ENCODE results near the gene FAM89B.

Gene FAM89B

DNA sequence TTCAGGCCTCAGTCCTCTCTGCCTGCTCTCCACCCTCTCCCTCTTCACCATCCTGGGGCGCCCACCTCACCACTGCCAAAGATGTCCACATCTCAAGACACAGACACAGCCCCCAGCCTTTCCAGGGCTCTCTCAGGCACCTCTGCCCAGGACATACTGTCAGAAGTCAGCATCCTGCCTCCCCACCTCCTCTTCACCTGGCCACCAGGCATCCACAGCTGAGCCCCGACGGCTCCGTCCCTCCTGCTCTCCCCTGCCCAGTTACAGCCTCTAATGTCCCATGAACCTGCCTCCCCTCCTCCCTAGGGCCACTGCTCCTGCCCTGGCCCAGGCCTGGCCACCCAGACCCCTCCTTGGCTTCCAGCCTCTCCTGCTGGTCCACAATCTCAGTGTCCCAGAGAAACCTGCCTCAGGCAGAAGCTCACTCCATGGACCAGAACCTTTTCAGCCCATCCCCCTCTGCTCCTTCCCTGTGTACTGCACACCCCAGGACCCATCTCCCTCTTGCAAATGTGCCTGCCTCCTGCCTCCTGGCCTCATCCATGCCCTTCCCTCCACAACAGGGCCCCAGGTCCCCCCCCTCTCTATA lies 17.4 kb upstream of the FAM89B start:
- H3K4me3 ChIP-seq (ENCODE audit: severe bottlenecking), result no peak overlapping the region
- H3K36me3 ChIP-seq (ENCODE audit: low read depth), result peaks cover 3% of the 10 kb centered on the region; the same call in 1 of the 2 replicates
- TF ChIP-seq, protein P1, sequence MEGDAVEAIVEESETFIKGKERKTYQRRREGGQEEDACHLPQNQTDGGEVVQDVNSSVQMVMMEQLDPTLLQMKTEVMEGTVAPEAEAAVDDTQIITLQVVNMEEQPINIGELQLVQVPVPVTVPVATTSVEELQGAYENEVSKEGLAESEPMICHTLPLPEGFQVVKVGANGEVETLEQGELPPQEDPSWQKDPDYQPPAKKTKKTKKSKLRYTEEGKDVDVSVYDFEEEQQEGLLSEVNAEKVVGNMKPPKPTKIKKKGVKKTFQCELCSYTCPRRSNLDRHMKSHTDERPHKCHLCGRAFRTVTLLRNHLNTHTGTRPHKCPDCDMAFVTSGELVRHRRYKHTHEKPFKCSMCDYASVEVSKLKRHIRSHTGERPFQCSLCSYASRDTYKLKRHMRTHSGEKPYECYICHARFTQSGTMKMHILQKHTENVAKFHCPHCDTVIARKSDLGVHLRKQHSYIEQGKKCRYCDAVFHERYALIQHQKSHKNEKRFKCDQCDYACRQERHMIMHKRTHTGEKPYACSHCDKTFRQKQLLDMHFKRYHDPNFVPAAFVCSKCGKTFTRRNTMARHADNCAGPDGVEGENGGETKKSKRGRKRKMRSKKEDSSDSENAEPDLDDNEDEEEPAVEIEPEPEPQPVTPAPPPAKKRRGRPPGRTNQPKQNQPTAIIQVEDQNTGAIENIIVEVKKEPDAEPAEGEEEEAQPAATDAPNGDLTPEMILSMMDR (IDR thresholded peaks at IDR 0.05; ENCODE audit: poor library complexity, severe bottlenecking), result no peak
- ATAC-seq (ENCODE audit: low read depth), result no peak
- H3K9me3 ChIP-seq (ENCODE audit: severe bottlenecking), result no peaks in the 10 kb centered on the region
- peaks cover 38% of the 10 kb centered on the region for H3K4me1 ChIP-seq (ENCODE audit: insufficient read depth, poor library complexity, severe bottlenecking)
- DNase-seq (ENCODE audit: low spot score), result no peak
- H3K27me3 ChIP-seq (ENCODE audit: insufficient read depth, poor library complexity, severe bottlenecking), result no peaks in the 10 kb centered on the region
- peak overlapping the region; percentile 85 for H3K27ac ChIP-seq (ENCODE audit: poor library complexity, severe bottlenecking)

DNA sequence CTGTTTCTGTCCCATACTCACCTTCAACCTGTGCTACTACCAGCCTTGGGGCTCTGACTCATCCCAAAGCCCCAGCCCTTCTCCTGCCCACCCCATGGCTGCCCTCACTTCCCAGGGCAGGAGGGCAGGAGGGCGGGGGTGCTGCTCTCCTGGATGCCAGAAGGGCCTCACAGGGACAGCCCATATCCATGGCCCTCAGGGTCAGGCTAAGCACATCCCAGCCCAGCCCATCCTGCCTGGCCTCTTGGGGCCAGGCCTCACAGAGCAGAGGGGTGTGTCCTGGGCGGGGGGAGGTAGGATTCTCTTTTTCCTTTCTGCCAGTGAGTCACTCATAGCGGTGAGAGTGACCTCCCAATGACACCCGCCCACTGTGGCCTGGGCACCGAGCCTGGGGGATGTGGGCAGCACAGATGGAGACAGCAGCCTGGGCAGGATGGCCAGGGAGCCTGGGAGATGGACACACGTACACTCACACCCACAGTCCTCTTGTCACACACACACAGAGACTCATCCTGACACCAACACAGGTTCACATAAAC lies 16.6 kb upstream of the FAM89B start:
- no peaks in the 10 kb centered on the region for H3K36me3 ChIP-seq (ENCODE audit: low read depth)
- H3K27ac ChIP-seq (ENCODE audit: poor library complexity, severe bottlenecking), result peak overlapping the region; percentile 85
- TF ChIP-seq, protein P1 (IDR thresholded peaks at IDR 0.05; ENCODE audit: poor library complexity, severe bottlenecking), result no peak
- no peak overlapping the region for H3K4me3 ChIP-seq (ENCODE audit: severe bottlenecking)
- no peaks in the 10 kb centered on the region for H3K9me3 ChIP-seq (ENCODE audit: severe bottlenecking)
- H3K27me3 ChIP-seq (ENCODE audit: insufficient read depth, poor library complexity, severe bottlenecking), result no peaks in the 10 kb centered on the region
- peak; percentile 88 for DNase-seq (ENCODE audit: low spot score)
- H3K4me1 ChIP-seq (ENCODE audit: insufficient read depth, poor library complexity, severe bottlenecking), result peaks cover 46% of the 10 kb centered on the region
- ATAC-seq (ENCODE audit: low read depth), result peak; percentile 64

DNA sequence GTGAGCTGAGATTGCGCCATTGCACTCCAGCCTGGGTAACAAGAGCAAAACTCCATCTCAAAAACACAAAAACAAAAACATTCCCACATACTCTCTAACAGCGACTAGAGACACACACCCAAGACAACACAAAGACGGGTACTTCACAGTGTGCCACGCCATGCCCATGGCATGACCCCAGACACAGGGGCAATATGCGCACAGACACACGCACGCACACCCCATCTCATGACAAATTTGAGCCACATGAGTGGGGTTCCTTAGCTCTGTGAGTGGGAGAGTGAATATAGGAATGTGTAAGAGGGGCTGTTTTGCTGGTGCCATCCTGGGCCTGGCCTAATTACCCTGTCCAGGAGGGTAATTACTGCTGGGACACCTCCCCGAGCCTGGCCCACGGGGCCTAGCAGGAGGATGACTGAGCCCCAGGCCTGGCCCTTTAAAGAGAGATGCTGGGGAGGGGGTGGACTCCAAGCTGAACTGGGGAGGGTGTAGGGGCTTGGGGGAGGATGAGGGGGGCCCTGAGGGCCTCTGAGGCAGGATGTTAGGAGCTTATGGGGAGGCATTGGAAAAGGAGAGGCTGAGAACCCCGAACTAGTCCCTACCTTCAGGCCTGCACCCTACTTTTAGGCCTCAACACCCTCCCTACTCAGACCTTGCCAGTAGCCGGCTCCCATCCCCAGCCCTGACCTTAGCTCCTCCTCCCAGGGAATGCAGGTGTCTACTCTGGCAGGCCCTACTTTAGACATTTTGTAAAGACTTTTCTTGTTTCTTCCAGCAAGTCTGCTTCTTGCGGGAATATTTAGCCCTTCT lies 15.7 kb upstream of the FAM89B start:
- TF ChIP-seq, protein P1 (IDR thresholded peaks at IDR 0.05; ENCODE audit: poor library complexity, severe bottlenecking), result no peak
- DNase-seq (ENCODE audit: low spot score) (no peak), ATAC-seq (ENCODE audit: low read depth) (no peak)
- H3K27ac ChIP-seq (ENCODE audit: poor library complexity, severe bottlenecking), result peak overlapping the region; percentile 85
- H3K9me3 ChIP-seq (ENCODE audit: severe bottlenecking), result no peaks in the 10 kb centered on the region
- H3K4me3 ChIP-seq (ENCODE audit: severe bottlenecking), result peak overlapping the region; percentile 33
- peaks cover 50% of the 10 kb centered on the region for H3K4me1 ChIP-seq (ENCODE audit: insufficient read depth, poor library complexity, severe bottlenecking)
- no peaks in the 10 kb centered on the region for H3K27me3 ChIP-seq (ENCODE audit: insufficient read depth, poor library complexity, severe bottlenecking)
- H3K36me3 ChIP-seq (ENCODE audit: low read depth), result no peaks in the 10 kb centered on the region

DNA sequence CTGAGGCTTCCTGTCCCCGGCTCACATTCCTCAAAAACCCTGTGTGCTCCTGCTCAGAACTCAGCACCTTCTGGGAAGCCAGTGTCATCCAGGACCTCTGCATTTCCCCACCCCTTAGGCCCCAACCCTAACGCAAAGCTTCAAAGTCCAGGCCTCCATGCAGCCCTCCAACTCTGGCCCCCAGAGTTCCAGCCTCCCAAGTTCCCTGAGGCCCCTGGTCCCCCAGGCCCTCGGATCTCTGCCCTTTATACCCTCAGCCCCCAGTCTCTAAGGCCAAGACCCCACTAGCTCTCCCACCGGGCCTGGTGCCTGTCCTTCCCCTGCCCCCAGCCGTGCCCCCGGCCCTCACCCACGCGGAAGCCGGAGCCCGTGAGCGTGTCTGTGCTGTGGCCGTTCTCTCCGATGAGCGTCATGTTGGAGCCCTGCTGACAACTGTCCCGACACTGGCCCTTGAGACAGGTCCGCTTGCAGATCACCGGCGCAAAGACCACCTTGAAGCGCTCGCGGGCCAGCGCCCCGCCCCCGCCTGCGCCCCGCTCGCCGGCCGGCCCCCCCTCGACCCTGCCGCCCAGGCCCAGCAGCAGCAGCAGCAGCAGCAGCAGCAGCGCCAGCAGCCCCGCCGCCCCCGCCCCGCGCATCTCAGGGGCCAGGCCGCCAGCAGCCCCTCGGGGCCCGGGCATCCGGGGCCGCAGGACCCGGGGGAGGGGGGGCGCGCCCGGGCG lies 14.9 kb upstream of the FAM89B start:
- peak overlapping the region; percentile 85 for H3K27ac ChIP-seq (ENCODE audit: poor library complexity, severe bottlenecking)
- H3K36me3 ChIP-seq (ENCODE audit: low read depth), result no peaks in the 10 kb centered on the region
- H3K4me1 ChIP-seq (ENCODE audit: insufficient read depth, poor library complexity, severe bottlenecking), result peaks cover 50% of the 10 kb centered on the region
- TF ChIP-seq, protein P1 (IDR thresholded peaks at IDR 0.05; ENCODE audit: poor library complexity, severe bottlenecking), result no peak
- no peak for ATAC-seq (ENCODE audit: low read depth)
- DNase-seq (ENCODE audit: low spot score), result peak; percentile 49
- no peaks in the 10 kb centered on the region for H3K9me3 ChIP-seq (ENCODE audit: severe bottlenecking)
- no peaks in the 10 kb centered on the region for H3K27me3 ChIP-seq (ENCODE audit: insufficient read depth, poor library complexity, severe bottlenecking)
- H3K4me3 ChIP-seq (ENCODE audit: severe bottlenecking), result peak overlapping the region; percentile 33
